OCI-LY3 (cell line): Measurements from ENCODE around the gene HTRA1.

ENCODE experiments used
- H2AFZ ChIP-seq: fragments of 200-600, 300-600 bp; shearing (Covaris generic); 2 replicates; pipeline ENCODE4 v1.6.0; 2014; ENCODE audit warnings: antibody characterized with exemption, low read depth, low read length
- H3K27ac ChIP-seq: fragments of 200-600, 300-600 bp; sonication (generic); 2 replicates; pipeline ENCODE4 v1.5.1; 2014; ENCODE audit warnings: mild to moderate bottlenecking, low read length, moderate library complexity, mixed read lengths
- H3K27me3 ChIP-seq: fragments of 200-600, 300-600 bp; sonication (generic); 2 replicates; pipeline ENCODE4 v1.6.1; 2014; ENCODE audit warnings: low read depth, low read length, mixed read lengths
- H3K36me3 ChIP-seq: fragments of 200-600, 300-600 bp; sonication (generic); replicated peaks from 2 replicates; pipeline ENCODE3; 2014; ENCODE audit warnings: low read depth, low read length, mixed read lengths
- H3K4me1 ChIP-seq: fragments of 300-600, 200-600 bp; sonication (generic); 2 replicates; pipeline ENCODE4 v1.6.1; 2014; ENCODE audit warnings: low read length, mixed read lengths
- H3K4me2 ChIP-seq: fragments of 200-600, 300-600 bp; sonication (generic); 2 replicates; pipeline ENCODE4 v1.6.1; 2014; ENCODE audit warnings: low read length, mixed read lengths
- H3K4me3 ChIP-seq: fragments of 300-600, 200-600 bp; sonication (generic); 2 replicates; pipeline ENCODE4 v1.5.1; 2014; ENCODE audit warnings: antibody characterized with exemption, mild to moderate bottlenecking, low read length, moderate library complexity
- H3K79me2 ChIP-seq: fragments of 300-600, 200-600 bp; shearing (Covaris generic); 2 replicates; pipeline ENCODE4 v1.6.1; 2014; ENCODE audit warnings: mild to moderate bottlenecking, low read length, mixed read lengths
- H3K9ac ChIP-seq: fragments of 300-600, 200-600 bp; shearing (Covaris generic); 2 replicates; pipeline ENCODE4 v1.6.0; 2014; ENCODE audit warnings: mild to moderate bottlenecking, low read length, moderate library complexity
- H3K9me3 ChIP-seq: fragments of 200-600, 300-600 bp; shearing (Covaris generic); 2 replicates; pipeline ENCODE4 v1.6.1; 2014; ENCODE audit warnings: low read length, mixed read lengths; ENCODE audit not compliant: insufficient read depth
- H4K20me1 ChIP-seq: fragments of 200-600, 300-600 bp; sonication (generic); 2 replicates; pipeline ENCODE4 v1.6.1; 2016; ENCODE audit warnings: low read length, mixed read lengths; ENCODE audit not compliant: insufficient read depth
- EZH2phosphoT487 ChIP-seq: fragments of 200-600 bp; shearing (Covaris generic); IDR thresholded peaks from 2 replicates; pipeline ENCODE4 v1.6.1; 2018; ENCODE audit warnings: antibody characterized with exemption, mixed run types, low read depth
- TF ChIP-seq, protein P1 (sequence below): fragments of 200-600, 300-600 bp; sonication (generic); IDR thresholded peaks from 2 replicates; pipeline ENCODE4 v1.5.1; 2014; ENCODE audit warnings: antibody characterized with exemption, low read length, low read depth

Gene HTRA1

DNA sequence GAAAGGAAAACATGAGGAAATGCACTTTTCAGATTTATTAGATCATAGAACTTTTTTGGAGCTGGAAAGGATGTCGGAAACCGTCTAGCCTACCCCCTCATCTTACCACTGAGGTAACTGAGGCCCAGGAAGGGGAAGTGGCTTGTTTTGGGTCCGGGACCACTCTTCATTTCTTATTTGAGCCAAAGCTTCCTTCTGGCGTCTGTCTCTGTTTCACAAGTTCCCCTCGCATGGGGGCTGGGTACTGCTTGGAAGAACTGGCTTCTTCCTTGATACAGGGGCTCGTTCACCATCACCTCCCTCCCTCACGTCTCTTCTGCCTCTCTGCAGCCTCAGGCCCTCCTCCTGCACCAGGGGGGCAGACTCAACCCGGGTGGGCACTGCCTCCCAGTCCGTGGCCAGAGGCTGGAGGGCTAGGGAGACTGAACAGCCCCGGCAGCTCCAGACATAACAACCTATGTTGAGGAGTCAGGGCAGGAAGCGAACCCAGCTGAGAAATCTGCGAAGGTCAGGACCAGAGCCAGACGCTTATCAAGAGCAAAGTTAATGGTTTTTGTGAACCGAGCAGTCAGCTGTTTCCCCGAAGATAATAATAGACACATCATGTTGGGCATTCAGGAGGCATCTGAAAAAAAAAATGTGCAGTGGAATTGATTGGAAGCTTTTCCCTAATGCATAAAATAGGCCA is 12.9 kb downstream of the HTRA1 start:
- Histone ChIP-seq H2AFZ (no peak overlapping the region), H4K20me1 (no peaks in the 10 kb centered on the region), H3K27me3 (no peaks in the 10 kb centered on the region), H3K36me3 (no peaks in the 10 kb centered on the region), H3K4me3 (no peak overlapping the region), H3K9ac (no peak overlapping the region), H3K4me2 (no peak overlapping the region), H3K79me2 (no peaks in the 10 kb centered on the region), H3K27ac (no peak overlapping the region), H3K9me3 (no peaks in the 10 kb centered on the region), H3K4me1 (no peaks in the 10 kb centered on the region)
- TF ChIP-seq EZH2phosphoT487, result no peak
- TF ChIP-seq, protein P1, sequence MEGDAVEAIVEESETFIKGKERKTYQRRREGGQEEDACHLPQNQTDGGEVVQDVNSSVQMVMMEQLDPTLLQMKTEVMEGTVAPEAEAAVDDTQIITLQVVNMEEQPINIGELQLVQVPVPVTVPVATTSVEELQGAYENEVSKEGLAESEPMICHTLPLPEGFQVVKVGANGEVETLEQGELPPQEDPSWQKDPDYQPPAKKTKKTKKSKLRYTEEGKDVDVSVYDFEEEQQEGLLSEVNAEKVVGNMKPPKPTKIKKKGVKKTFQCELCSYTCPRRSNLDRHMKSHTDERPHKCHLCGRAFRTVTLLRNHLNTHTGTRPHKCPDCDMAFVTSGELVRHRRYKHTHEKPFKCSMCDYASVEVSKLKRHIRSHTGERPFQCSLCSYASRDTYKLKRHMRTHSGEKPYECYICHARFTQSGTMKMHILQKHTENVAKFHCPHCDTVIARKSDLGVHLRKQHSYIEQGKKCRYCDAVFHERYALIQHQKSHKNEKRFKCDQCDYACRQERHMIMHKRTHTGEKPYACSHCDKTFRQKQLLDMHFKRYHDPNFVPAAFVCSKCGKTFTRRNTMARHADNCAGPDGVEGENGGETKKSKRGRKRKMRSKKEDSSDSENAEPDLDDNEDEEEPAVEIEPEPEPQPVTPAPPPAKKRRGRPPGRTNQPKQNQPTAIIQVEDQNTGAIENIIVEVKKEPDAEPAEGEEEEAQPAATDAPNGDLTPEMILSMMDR, result no peak

DNA sequence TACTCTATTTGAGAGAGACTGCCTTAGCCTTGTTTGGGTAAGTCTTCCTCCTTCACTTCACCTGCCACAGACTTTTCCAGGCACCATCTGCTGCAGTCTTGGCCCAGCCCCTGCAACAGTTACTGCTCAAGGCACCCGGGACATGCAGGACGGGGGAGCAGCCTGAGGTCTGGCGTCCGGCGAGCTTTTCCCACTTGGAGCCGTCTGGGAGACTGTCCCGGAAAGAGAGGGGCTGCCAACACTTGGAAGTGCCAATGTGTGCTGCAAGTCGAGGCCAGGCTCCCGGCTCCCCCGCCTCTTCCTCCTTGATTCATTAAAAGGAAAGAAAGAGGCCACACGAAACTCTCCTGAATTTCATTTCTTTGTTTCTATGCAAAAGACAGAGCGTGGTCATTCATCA is 13.7 kb downstream of the HTRA1 start:
- H3K9me3 ChIP-seq, result no peaks in the 10 kb centered on the region
- H3K4me1 ChIP-seq, result no peaks in the 10 kb centered on the region
- no peak overlapping the region for H2AFZ ChIP-seq
- H3K27ac ChIP-seq, result no peak overlapping the region
- TF ChIP-seq, protein P1, result no peak
- no peak for TF ChIP-seq EZH2phosphoT487
- H4K20me1 ChIP-seq, result no peaks in the 10 kb centered on the region
- H3K36me3 ChIP-seq, result no peaks in the 10 kb centered on the region
- no peak overlapping the region for H3K4me2 ChIP-seq
- H3K9ac ChIP-seq, result no peak overlapping the region
- H3K27me3 ChIP-seq, result no peaks in the 10 kb centered on the region
- H3K79me2 ChIP-seq, result no peaks in the 10 kb centered on the region
- H3K4me3 ChIP-seq, result no peak overlapping the region

DNA sequence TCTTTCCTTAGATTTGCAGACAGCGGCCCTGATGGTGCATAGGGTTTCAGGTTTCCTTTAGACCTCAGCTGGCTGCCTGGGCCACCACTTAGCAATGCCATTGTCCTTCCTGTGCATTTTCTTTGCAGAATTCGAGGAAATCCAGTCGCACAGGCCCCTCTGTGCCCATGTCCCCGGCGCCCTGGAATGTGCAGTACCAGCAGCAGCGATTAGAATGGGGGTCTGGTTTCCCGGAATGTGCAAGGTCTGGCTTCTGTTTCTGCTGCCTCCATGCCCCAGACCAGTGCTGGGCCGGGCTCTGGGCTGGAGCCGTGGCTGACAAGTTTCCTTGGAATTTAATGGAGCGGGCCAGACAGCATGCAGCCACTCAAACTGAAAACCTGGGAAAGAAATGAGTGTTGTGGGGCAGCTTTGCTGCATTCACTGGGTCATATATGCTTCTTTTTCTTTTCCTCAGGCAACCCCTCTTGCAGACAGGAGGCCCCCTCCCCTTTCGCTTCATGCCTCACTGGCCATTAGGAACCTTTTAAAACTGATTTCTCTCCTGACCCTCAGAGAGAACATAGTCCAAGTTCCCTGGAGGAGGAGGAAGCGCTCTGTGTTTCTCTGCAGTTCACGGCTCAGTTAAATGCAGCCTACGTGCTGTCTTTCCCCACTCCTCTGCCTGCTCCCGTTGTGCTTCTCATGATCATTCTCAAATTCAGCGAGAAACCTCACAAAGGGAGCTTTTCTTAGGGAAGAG is 14.4 kb downstream of the HTRA1 start:
- no peak overlapping the region for H3K27ac ChIP-seq
- H3K4me1 ChIP-seq, result no peaks in the 10 kb centered on the region
- H4K20me1 ChIP-seq, result no peaks in the 10 kb centered on the region
- H3K4me3 ChIP-seq, result no peak overlapping the region
- H3K27me3 ChIP-seq, result no peaks in the 10 kb centered on the region
- no peak for TF ChIP-seq EZH2phosphoT487
- TF ChIP-seq, protein P1, result no peak
- no peaks in the 10 kb centered on the region for H3K9me3 ChIP-seq
- H3K9ac ChIP-seq, result no peak overlapping the region
- no peaks in the 10 kb centered on the region for H3K79me2 ChIP-seq
- no peaks in the 10 kb centered on the region for H3K36me3 ChIP-seq
- no peak overlapping the region for H2AFZ ChIP-seq
- no peak overlapping the region for H3K4me2 ChIP-seq

DNA sequence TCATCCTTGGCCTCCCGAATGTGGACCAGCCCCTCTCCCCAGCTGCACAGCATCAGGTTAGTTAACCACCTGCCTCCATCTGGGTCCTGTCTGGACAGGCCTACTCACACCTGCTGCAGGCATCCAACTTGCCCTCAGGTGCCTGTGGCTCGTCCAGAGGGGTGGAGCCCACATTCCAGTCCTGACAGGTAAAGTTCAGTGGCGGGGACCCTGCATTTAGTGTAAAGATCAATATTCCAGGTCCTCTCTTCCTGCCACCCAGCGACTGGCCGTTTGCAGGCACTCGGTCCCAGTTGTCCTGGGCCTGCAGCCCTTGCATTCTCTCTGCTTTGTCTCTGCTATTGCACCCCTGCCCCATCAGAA is 15.0 kb downstream of the HTRA1 start:
- H4K20me1 ChIP-seq, result no peaks in the 10 kb centered on the region
- no peak overlapping the region for H3K4me2 ChIP-seq
- no peaks in the 10 kb centered on the region for H3K36me3 ChIP-seq
- no peaks in the 10 kb centered on the region for H3K27me3 ChIP-seq
- H3K4me1 ChIP-seq, result no peaks in the 10 kb centered on the region
- TF ChIP-seq, protein P1, result no peak
- TF ChIP-seq EZH2phosphoT487, result no peak
- H3K4me3 ChIP-seq, result no peak overlapping the region
- H3K27ac ChIP-seq, result no peak overlapping the region
- no peaks in the 10 kb centered on the region for H3K9me3 ChIP-seq
- H3K9ac ChIP-seq, result no peak overlapping the region
- no peak overlapping the region for H2AFZ ChIP-seq
- H3K79me2 ChIP-seq, result no peaks in the 10 kb centered on the region
